ENCODE results near the gene TSC22D4.

- TF ChIP-seq SIN3A (IDR thresholded peaks at IDR 0.05; ENCODE audit: borderline replicate concordance, low read depth, low read length): no peak
- TF ChIP-seq, protein P1, sequence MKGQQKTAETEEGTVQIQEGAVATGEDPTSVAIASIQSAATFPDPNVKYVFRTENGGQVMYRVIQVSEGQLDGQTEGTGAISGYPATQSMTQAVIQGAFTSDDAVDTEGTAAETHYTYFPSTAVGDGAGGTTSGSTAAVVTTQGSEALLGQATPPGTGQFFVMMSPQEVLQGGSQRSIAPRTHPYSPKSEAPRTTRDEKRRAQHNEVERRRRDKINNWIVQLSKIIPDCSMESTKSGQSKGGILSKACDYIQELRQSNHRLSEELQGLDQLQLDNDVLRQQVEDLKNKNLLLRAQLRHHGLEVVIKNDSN (IDR thresholded peaks at IDR 0.05; ENCODE audit: borderline replicate concordance, low read depth): no peak
- no peak for TF ChIP-seq REST (IDR thresholded peaks at IDR 0.05; ENCODE audit: low read depth, low read length)
- TF ChIP-seq, protein P2, sequence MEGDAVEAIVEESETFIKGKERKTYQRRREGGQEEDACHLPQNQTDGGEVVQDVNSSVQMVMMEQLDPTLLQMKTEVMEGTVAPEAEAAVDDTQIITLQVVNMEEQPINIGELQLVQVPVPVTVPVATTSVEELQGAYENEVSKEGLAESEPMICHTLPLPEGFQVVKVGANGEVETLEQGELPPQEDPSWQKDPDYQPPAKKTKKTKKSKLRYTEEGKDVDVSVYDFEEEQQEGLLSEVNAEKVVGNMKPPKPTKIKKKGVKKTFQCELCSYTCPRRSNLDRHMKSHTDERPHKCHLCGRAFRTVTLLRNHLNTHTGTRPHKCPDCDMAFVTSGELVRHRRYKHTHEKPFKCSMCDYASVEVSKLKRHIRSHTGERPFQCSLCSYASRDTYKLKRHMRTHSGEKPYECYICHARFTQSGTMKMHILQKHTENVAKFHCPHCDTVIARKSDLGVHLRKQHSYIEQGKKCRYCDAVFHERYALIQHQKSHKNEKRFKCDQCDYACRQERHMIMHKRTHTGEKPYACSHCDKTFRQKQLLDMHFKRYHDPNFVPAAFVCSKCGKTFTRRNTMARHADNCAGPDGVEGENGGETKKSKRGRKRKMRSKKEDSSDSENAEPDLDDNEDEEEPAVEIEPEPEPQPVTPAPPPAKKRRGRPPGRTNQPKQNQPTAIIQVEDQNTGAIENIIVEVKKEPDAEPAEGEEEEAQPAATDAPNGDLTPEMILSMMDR (IDR thresholded peaks at IDR 0.05): peak; percentile 98
- no peak for TF ChIP-seq GABPA (IDR thresholded peaks at IDR 0.05; ENCODE audit: low read depth)
Measured at GRCh38 chr7:100469227-100470044, 9.6 kb downstream of the TSC22D4 start.
